ENCODE data around the gene THADA. TPM values are rescaled to one million over a fixed set of nuclear protein-coding genes. Genes with fewer than 3 reads are reported as not detected.

THADA gene
- total RNA-seq, 1 donor from 2014 or later = 18.4 TPM

DNA sequence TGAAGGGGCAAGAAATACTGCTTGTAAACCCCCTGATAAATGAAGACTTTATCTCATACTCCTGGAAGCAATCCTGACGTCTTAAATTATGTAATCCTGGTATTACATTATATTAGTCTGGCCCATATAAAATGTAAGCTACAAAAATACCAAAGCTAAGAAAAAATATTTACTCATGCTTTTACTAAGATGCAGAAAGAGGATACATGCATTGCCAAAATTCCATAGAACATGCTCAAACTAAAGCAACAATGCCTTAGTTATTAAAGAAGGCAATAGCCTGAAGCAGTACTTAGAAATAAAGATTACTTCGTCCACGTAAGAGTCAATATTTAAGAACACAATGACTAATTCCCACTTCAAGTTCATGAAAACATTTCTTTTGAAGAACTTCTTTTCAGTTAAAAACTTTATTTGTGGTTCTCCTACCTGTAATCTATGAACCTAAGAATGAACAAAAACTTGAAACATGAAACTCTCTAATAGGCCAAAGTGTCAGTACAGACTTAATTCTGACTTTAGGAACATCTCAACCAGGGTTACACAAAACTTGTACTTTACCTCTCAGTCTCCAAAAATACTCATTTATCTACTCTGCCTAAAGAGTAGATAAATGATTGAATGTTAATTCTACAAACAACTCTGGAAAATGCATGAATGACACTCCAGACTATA is 117.3 kb downstream of the THADA start:
- intact Hi-C loops (cut with DNase I) = no loop called here
- no peak for DNase-seq (ENCODE audit: low spot score)

DNA sequence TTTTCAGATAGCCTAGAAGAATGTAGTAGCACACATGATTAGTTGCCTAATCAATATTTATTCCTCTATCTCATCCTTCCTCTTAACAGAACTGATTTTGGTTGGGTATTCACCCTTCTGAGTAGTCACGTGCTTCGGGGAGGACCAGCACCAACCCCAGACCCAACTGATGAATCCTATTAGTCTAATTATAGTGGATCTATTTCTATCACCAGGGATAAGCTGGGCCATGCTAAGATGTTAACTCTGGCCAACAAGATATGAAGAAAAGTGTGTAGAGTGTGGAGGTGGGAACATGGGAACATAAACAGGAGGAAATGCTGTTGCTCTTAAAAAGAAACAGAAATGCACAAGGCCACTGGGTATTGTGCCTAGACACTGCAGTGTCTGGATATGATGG is 119.9 kb downstream of the THADA start:
- intact Hi-C loops (cut with DNase I) = no loop called here
- DNase-seq (ENCODE audit: low spot score) = no peak

DNA sequence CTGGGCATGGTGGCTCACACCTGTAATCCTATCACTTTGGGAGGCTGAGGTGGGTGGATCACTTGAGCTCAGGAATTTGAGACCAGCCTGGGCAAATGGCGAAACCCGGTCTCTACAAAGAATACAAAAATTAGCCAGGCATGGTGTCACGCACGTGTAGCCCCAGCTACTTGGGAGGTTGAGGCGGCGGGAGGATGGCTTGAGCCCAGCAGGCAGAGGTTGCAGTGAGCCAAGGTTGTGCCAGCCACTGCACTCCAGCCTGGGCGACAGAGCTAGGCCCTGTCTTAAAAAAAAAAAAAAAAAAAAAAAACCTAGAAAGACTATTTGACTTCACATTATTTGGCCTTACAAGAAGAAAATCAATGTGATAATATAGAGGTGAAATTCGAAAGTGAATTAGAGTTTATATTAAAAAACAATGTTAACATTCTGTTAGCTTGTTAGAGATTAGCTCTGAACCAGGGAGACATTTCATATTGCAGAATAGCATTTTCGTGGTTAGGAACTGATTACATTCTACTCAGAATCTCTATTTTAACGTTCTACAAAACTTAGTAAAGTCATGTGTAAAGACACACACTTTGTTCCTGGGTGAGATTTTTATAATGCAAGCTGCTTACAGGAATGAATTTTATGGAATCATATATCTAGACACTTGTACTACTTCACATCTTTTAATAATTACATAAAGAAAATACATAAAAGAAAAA is 120.5 kb downstream of the THADA start:
- DNase-seq (ENCODE audit: low spot score) = no peak
- intact Hi-C loops (cut with DNase I) = no loop called here

- intact Hi-C loops (cut with DNase I) = no loop called here
- no peak for DNase-seq (ENCODE audit: low spot score)
These were observed 121.6 kb downstream of the THADA start for GRCh38 chr2:43474273-43474672.

DNA sequence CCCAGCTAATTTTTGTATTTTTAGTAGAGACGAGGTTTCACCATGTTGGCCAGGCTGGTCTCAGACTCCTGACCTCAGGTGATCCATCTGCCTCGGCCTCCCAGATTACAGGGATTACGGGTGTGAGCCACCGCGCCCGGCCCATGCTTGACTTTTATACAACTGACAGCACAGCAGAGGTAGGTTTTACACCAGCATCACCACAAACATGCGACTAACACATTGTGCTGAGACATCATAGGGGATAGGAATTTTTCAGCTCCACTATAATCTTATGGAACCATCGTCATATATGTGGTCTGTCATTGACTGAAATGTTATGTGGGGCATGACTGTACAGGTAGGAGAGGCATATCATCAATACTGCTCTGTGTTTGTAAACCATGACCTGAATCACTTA is 122.1 kb downstream of the THADA start:
- intact Hi-C loops (cut with DNase I) = no loop called here
- DNase-seq (ENCODE audit: low spot score) = no peak

- DNase-seq (ENCODE audit: low spot score) = no peak
- intact Hi-C loops (cut with DNase I) = no loop called here
These were observed 123.2 kb downstream of the THADA start for GRCh38 chr2:43472527-43473194.

DNA sequence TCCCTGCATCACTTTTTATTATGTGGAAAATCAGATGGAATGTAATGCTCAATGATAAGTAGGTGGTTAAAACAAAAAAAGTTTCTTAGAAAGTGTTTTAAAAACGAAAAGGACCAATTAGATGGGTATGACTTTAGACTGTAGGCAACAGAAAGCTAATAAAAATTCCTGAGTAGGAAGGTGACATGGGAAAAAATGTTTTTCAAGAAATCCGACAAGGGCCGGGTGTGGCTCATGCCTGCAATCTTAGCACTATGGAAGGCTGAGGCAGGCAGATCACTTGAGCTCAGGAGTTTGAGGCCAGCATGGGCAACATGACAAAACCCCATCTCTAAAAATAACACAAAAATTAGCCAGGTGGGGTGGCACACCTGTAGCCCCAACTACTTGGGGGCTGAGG is 126.1 kb downstream of the THADA start:
- no peak for DNase-seq (ENCODE audit: low spot score)
- intact Hi-C loops (cut with DNase I) = no loop called here

DNA sequence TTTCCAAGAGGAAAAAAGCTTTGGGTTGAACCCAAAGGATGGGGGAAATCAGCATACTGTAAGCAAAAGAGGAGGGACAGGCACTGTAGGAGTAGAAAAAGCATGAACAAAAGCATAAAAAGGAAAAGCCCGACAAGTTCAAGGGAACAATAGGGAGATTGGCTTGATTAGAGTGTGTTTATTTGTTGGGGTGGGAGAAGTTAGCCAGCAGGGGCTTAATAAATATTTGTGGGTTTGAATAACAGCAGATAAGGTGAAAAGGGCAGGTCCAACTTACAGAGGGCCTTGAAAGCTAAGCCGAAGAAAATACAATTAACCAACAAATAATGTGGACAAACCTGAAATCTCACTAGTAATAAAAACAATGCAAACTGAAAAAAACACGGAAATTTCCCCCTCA is 126.7 kb downstream of the THADA start:
- no peak for DNase-seq (ENCODE audit: low spot score)
- intact Hi-C loops (cut with DNase I) = no loop called here

GRCh38 chr2:43467891-43468290 is 127.9 kb downstream of the THADA start:
- no peak for DNase-seq (ENCODE audit: low spot score)
- intact Hi-C loops (cut with DNase I) = no loop called here

GRCh38 chr2:43465234-43465633 is 130.6 kb downstream of the THADA start:
- DNase-seq (ENCODE audit: low spot score) = no peak
- intact Hi-C loops (cut with DNase I) = no loop called here

DNA sequence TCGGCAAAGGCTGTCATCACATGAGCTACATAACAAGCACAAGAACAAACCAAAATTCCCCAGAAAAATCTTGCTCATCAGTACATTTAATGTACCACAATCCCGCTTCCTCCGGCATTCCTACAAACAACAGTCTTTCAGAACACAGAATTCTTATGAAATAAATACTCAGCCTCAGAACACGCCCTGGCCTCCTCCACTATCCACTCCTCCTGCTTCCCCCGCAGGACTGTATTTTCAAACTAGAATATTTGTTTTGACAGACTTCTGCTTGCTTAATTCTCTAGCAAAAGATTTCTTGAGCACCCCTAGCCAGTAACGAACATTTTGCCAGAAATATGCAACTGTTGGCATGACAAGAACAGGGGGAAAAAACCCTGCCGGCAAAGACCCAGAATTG is 131.2 kb downstream of the THADA start:
- intact Hi-C loops (cut with DNase I) = no loop called here

DNA sequence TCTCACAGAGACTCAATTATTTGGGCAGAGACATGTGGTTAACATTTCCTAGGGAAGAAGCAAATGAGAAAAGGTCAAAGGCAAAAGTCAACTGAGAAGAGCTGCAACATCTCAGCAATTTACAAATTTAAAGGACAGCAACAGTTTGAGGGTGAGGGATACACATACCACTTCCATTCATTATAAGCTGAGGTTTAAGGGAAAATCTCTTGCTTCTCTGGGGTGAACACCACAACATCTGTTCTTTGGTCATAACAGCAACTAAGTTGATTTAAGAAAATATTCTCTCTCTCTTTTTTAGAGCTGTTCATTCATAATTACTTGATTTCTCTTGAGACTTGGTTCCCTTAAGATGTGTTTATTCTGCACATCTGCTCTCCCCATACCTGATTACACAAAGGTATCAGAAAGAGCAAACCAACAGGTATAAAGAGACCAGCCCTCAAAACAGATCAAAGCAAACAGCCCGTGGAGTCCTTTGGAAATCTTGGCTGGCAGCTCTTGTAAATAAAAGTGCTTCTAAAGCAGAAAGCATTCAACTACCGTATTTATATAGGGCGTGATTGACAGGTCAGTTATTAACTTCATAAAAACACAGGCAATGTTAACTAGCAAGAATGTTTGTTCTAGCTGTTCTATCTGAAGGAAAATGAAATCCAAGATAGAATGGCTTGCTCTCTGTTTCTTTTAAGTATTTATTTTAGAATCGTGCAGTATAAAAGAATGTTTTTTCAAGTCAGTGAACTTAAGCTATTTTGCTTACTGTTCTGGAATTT is 132.8 kb downstream of the THADA start:
- intact Hi-C loops (cut with DNase I) = no loop called here
- DNase-seq (ENCODE audit: low spot score) = no peak

More for the DNA sequence above, 131.2 kb downstream of the THADA start:
- DNase-seq (ENCODE audit: low spot score) = no peak

DNA sequence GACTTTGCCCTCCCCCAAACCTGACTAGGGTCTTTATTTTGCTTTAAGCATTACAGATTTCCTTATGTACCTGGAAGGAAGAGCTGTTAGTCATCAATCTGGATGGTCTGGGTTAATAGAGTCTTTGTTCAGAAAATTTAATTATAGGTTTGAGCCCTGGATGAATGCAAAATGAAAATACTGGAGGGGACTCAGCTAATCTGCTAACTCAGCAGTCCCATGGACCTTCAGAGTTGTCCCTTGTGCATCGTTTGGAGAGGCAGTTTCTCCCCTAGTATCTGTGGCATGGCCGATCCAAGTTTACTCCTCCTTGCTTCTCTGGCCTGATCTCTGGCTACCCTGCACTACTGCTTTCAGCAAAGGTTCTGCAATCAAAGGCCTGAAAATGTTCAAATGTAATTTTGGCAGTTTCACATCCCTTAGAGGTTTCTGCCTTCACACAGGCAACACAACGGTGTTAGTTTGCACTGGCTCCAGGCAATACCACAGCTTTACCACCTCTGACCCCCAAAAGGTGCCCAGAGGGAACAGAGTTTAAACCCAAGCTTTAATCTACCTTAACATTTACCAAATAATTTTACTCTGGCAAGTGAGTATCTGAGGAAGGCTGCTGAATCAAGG is 134.3 kb downstream of the THADA start:
- DNase-seq (ENCODE audit: low spot score) = no peak
- intact Hi-C loops (cut with DNase I) = no loop called here

DNA sequence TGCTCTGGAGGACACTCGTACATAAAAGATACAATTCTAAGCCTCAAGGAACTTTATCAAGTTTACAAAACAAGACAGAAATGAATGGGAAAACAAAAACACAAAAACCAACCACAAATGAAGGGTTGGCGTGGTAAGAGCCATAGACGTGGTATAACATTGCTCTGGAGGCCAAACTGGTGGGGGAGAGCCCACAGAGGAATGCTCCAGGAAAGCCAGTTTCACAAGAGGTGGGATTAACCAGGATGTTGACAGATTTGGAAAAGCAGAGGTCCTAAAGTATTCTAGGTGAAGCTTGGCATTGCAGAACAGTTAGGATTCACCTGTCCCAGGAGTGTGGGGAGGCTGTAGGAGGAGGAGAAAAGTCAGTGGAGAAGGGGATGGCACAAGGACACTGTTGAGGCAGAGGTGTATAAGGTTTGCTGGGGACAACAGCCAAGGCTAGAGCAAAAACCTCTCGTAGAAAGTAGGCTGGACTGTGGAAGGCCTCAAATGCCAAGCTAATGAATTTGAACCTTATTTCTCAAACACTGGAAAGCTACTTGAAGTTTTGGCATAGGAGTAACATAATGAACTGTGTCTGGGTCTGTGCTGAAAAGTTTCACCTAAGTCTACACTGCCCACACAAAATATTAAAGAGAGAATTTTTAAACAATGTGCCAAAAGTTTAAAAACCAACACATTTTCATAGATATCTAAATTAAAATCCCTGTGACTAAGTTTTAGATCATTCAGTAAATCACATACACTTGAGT is 135.1 kb downstream of the THADA start:
- intact Hi-C loops (cut with DNase I) = no loop called here
- no peak for DNase-seq (ENCODE audit: low spot score)

GRCh38 chr2:43460174-43460546 is 135.7 kb downstream of the THADA start:
- DNase-seq (ENCODE audit: low spot score) = no peak
- intact Hi-C loops (cut with DNase I) = no loop called here

DNA sequence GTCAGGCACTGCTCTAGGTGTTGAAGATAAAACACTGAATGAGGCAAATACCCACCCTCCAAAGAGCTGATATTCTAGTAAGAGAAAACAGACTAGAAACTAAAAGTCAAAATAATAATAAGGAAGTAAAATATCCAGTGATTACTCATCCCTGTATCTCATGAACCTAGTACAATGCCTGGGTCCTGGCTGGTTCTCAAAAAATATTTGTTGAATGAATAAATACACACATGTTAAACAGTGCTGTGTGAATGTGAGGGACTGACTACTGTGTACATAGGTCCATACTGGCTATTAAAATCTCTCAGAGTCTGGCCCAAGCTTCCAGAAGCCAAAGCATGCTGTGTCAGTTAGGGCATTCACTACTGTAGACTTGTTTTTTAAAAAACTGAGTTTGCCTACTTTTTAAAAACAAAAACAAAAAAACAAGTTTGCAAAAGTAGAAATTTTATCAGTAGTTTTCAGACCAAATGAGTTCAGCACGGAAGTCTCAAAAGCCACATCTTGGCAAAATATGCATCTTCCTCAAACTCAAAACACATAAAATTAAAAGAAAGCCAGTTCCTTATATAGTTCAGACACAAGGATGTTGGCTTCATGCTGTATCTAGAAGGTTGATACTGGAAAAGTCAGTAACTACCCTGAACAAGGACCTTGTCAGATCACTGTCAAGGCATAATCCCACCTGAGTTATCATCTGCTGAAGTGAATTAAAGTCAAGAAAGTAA is 136.2 kb downstream of the THADA start:
- intact Hi-C loops (cut with DNase I) = no loop called here
- DNase-seq (ENCODE audit: low spot score) = no peak

GRCh38 chr2:43458014-43458628 is 137.7 kb downstream of the THADA start:
- intact Hi-C loops (cut with DNase I) = no loop called here
- no peak for DNase-seq (ENCODE audit: low spot score)
